Tibial artery (tissue), 4 donors: ENCODE results near the gene EYA3.
A peak's percentile ranks its signal among the peaks of the same experiment; 100 is the strongest.

ENCODE experiments used
- DNase-seq, 2 donors: peaks; one replicate each; pipeline ENCODE4 v3.0.0-alpha.2; 2019
- H3K27ac ChIP-seq, 2 donors: fragments of 200-600 bp; sonication (generic) in 1 of 2; 1 replicate in 1 of 2; 2 replicates in 1 of 2; pipeline ENCODE4 v1.5.1; 2018 to 2019; ENCODE audit warnings: mild to moderate bottlenecking in 1 of 2
- H3K27me3 ChIP-seq, 2 donors: fragments of 200-600 bp; sonication (generic) in 1 of 2; one replicate each; pipeline versions ENCODE4 v1.5.1 to v1.6.0; 2016 to 2019
- H3K36me3 ChIP-seq, 3 donors: fragments of 200-600 bp; sonication (generic) in 2 of 3; one replicate each; pipeline ENCODE4 v1.5.1; 2016 to 2019; ENCODE audit warnings: mild to moderate bottlenecking in 2 of 3
- H3K4me1 ChIP-seq, 4 donors: fragments of 200-600 bp; sonication (generic) in 2 of 4; 1 replicate in 3 of 4; 2 replicates in 1 of 4; pipeline ENCODE4 v1.5.1; 2016 to 2019
- H3K4me3 ChIP-seq, 2 donors: fragments of 200-600 bp; sonication (generic) in 1 of 2; 1 replicate in 1 of 2; 2 replicates in 1 of 2; pipeline ENCODE4 v1.5.1; 2018 to 2019; ENCODE audit warnings: mild to moderate bottlenecking in 2 of 2
- H3K9me3 ChIP-seq, 3 donors: fragments of 200-600 bp; sonication (generic) in 1 of 3; one replicate each; pipeline ENCODE4 v1.5.1; 2016 to 2019
- CTCF ChIP-seq, 2 experiments: fragments of 200-600 bp in 1 of 2; fragments of 450-650 bp in 1 of 2; IDR thresholded peaks; one replicate each; pipeline ENCODE4 v1.5.1; 2017 to 2019; ENCODE audit warnings: antibody characterized with exemption in 2 of 2, mild to moderate bottlenecking in 1 of 2, moderate library complexity in 1 of 2
- intact Hi-C: fragments of 100-400 bp; cut with DNase I; formaldehyde crosslinking; loops from one replicate; pipeline ENCODE4 v1.15.0; 2023; ENCODE audit warnings: low total_unique reads

Gene EYA3

GRCh38 chr1:28031173-28031572 is 57.2 kb downstream of the EYA3 start:
- no peak overlapping the region for H3K27ac ChIP-seq
- no peak overlapping the region for H3K4me3 ChIP-seq
- no peak for DNase-seq
- H3K27me3 ChIP-seq = no peaks in the 10 kb centered on the region
- intact Hi-C loops = no loop called here
- TF ChIP-seq CTCF (IDR thresholded peaks at IDR 0.05) = no peak
- peaks cover 0 to 20% (median 5%) of the 10 kb centered on the region in 4 donors for H3K4me1 ChIP-seq
- no peaks in the 10 kb centered on the region for H3K9me3 ChIP-seq
- H3K36me3 ChIP-seq = no peaks in the 10 kb centered on the region

GRCh38 chr1:28028873-28029654 is 59.3 kb downstream of the EYA3 start:
- H3K4me1 ChIP-seq = peaks cover 0 to 20% (median 5%) of the 10 kb centered on the region in 4 donors
- intact Hi-C loops = no loop called here

GRCh38 chr1:28027660-28028059 is 60.8 kb downstream of the EYA3 start:
- peaks cover 0 to 1% (median 0%) of the 10 kb centered on the region in 3 donors for H3K36me3 ChIP-seq
- intact Hi-C loops = no loop called here
- no peak for TF ChIP-seq CTCF (IDR thresholded peaks at IDR 0.05)

More at GRCh38 chr1:28028873-28029654, 59.3 kb downstream of the EYA3 start:
- peak overlapping the region; percentile 48 to 55 for H3K27ac ChIP-seq
- no peak for DNase-seq
- no peak for TF ChIP-seq CTCF (IDR thresholded peaks at IDR 0.05)
- no peaks in the 10 kb centered on the region for H3K9me3 ChIP-seq
- no peak overlapping the region for H3K4me3 ChIP-seq
- no peaks in the 10 kb centered on the region for H3K36me3 ChIP-seq
- H3K27me3 ChIP-seq = no peaks in the 10 kb centered on the region

GRCh38 chr1:28027238-28027637 is 61.2 kb downstream of the EYA3 start:
- H3K36me3 ChIP-seq = peaks cover 0 to 6% (median 0%) of the 10 kb centered on the region in 3 donors
- H3K27me3 ChIP-seq = no peaks in the 10 kb centered on the region
- DNase-seq = no peak
- H3K9me3 ChIP-seq = no peaks in the 10 kb centered on the region
- no peak for TF ChIP-seq CTCF (IDR thresholded peaks at IDR 0.05)
- no peak overlapping the region for H3K27ac ChIP-seq
- no peak overlapping the region for H3K4me3 ChIP-seq
- peaks cover 0 to 20% (median 5%) of the 10 kb centered on the region in 4 donors for H3K4me1 ChIP-seq
- intact Hi-C loops = no loop called here

More at GRCh38 chr1:28027660-28028059, 60.8 kb downstream of the EYA3 start:
- Histone ChIP-seq H3K27ac (peak overlapping the region in 1 of 2 donors; percentile 48), H3K9me3 (no peaks in the 10 kb centered on the region), H3K4me1 (peaks cover 0 to 20% (median 5%) of the 10 kb centered on the region in 4 donors), H3K27me3 (no peaks in the 10 kb centered on the region), H3K4me3 (no peak overlapping the region)
- DNase-seq = no peak

GRCh38 chr1:28026329-28026728 is 62.1 kb downstream of the EYA3 start:
- intact Hi-C loops = no loop called here
- Histone ChIP-seq H3K9me3 (no peaks in the 10 kb centered on the region), H3K4me1 (peaks cover 0 to 18% (median 5%) of the 10 kb centered on the region in 4 donors), H3K36me3 (peaks cover 0 to 6% (median 0%) of the 10 kb centered on the region in 3 donors), H3K27me3 (no peaks in the 10 kb centered on the region), H3K4me3 (no peak overlapping the region), H3K27ac (no peak overlapping the region)
- no peak for DNase-seq
- TF ChIP-seq CTCF (IDR thresholded peaks at IDR 0.05) = no peak
